IMR-90 (cell line): ENCODE results near the gene AKR1D1.

ENCODE experiments used
- BHLHE40 ChIP-seq: fragments of 150-350 bp; IDR thresholded peaks from 2 replicates; pipeline ENCODE4 v1.6.1; 2016; ENCODE audit warnings: mild to moderate bottlenecking, low read depth, low read length
- CEBPB ChIP-seq: IDR thresholded peaks from 2 replicates; pipeline ENCODE4 v1.6.1; 2012; ENCODE audit warnings: low read depth, low read length, improper control_type of control experiment
- CHD1 ChIP-seq: IDR thresholded peaks from 2 replicates; pipeline ENCODE4 v1.6.1; 2012; ENCODE audit warnings: low read depth, low read length, improper control_type of control experiment
- FOS ChIP-seq: fragments of 150-350 bp; IDR thresholded peaks from 2 replicates; pipeline ENCODE4 v1.6.1; 2016; ENCODE audit warnings: low read depth, low read length
- MAZ ChIP-seq: IDR thresholded peaks from 2 replicates; pipeline ENCODE4 v1.6.1; 2012; ENCODE audit warnings: low read depth, mild to moderate bottlenecking, low read length, improper control_type of control experiment, moderate library complexity, borderline replicate concordance
- MXI1 ChIP-seq: IDR thresholded peaks from 2 replicates; pipeline ENCODE4 v1.6.1; 2012; ENCODE audit warnings: low read depth, mild to moderate bottlenecking, low read length, moderate library complexity, borderline replicate concordance
- NFE2L2 ChIP-seq: fragments of 150-350 bp; IDR thresholded peaks from 2 replicates; pipeline ENCODE4 v1.6.1; 2016; ENCODE audit warnings: low read depth, mild to moderate bottlenecking, low read length
- POLR2A ChIP-seq: IDR thresholded peaks from 2 replicates; pipeline ENCODE4 v1.6.1; 2012; ENCODE audit warnings: mild to moderate bottlenecking, low read depth, low read length
- RAD21 ChIP-seq: IDR thresholded peaks from 2 replicates; pipeline ENCODE4 v1.6.1; 2012; ENCODE audit warnings: low read length, improper control_type of control experiment
- RCOR1 ChIP-seq: IDR thresholded peaks from 2 replicates; pipeline ENCODE4 v1.6.1; 2012; ENCODE audit warnings: mild to moderate bottlenecking, low read length, improper control_type of control experiment; ENCODE audit not compliant: insufficient replicate concordance
- RFX5 ChIP-seq: IDR thresholded peaks from 2 replicates; pipeline ENCODE4 v1.8.0; 2012; ENCODE audit warnings: low read depth, mild to moderate bottlenecking, low read length, moderate library complexity
- SMC3 ChIP-seq: fragments of 150-350 bp; IDR thresholded peaks from 2 replicates; pipeline ENCODE4 v1.6.1; 2016; ENCODE audit warnings: low read depth, mild to moderate bottlenecking, antibody characterized with exemption, low read length, moderate library complexity
- TF ChIP-seq, protein P1 (sequence below): conservative IDR thresholded peaks from 2 replicates; pipeline ENCODE4 v1.5.1; 2012; ENCODE audit warnings: mild to moderate bottlenecking, low read depth, low read length, improper control_type of control experiment

DNA sequence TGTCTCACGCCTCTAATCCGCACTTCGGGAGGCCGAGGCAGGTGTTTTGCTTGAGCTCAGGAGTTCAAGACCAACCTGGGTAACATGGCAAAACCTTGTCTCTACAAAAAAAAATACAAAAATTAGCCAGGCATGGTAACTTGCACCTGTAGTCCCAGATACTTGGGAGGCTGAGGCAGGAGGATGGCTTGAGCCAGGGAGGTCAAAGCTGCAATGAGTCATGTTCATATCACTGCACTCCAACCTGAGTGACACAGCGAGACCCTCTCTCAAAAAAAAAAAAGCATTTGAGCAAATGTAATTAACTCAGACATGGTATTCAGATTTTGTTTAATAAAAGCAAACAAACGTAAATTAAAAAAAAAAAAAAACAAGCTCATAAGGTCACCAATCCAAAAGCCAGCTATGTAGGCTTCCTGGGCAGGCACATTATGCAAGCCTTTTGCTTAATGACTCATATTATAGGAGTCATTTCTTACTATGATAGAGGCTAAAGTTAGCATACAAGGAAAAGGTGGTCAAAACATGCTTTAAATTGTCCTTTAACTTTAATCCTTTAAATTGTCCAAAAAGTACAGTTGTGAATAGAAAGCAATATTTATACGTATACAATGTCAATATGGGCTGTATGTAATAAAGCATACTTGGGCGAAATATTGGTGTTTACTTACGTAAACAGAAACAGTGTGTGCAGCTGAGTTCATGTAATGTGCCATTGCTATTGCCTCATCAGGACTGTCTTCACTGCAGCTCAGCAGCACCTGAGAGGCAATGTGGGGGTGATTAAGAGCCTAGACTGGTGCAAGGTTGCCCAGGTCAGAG lies 13.0 kb downstream of the AKR1D1 start:
- TF ChIP-seq, protein P1, sequence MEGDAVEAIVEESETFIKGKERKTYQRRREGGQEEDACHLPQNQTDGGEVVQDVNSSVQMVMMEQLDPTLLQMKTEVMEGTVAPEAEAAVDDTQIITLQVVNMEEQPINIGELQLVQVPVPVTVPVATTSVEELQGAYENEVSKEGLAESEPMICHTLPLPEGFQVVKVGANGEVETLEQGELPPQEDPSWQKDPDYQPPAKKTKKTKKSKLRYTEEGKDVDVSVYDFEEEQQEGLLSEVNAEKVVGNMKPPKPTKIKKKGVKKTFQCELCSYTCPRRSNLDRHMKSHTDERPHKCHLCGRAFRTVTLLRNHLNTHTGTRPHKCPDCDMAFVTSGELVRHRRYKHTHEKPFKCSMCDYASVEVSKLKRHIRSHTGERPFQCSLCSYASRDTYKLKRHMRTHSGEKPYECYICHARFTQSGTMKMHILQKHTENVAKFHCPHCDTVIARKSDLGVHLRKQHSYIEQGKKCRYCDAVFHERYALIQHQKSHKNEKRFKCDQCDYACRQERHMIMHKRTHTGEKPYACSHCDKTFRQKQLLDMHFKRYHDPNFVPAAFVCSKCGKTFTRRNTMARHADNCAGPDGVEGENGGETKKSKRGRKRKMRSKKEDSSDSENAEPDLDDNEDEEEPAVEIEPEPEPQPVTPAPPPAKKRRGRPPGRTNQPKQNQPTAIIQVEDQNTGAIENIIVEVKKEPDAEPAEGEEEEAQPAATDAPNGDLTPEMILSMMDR = no peak
- TF ChIP-seq POLR2A = no peak
- TF ChIP-seq MXI1 = no peak
- no peak for TF ChIP-seq NFE2L2
- no peak for TF ChIP-seq SMC3
- TF ChIP-seq MAZ = no peak
- TF ChIP-seq CEBPB = no peak
- no peak for TF ChIP-seq FOS
- no peak for TF ChIP-seq CHD1
- TF ChIP-seq BHLHE40 = no peak
- no peak for TF ChIP-seq RFX5
- no peak for TF ChIP-seq RAD21
- no peak for TF ChIP-seq RCOR1
